ENCODE measurements around the gene ATP8B2.

The ATP8B2 gene

DNA sequence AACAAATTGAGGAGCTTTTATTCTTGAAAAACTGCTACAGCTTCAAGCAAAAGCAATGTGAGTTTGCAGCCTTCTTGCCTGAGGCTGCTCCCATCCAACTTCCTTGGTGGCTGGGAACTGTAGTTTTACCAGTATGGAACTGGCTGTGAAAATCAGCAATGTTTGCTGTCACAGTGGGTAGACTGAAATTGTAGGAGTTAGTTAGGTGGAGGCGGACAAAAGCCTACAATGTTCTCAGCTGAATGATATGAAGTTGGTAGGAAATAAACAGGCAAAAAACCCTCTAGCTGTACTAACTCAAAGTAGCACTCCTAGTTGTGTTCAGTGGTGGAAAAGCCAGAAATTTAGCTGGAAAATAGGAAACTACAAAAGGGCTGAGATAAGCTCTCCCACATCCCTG lies 34.4 kb upstream of the ATP8B2 start:
- H3K27ac ChIP-seq (replicated peaks), result no peak overlapping the region

GRCh38 chr1:154295408-154296235 lies 29.7 kb upstream of the ATP8B2 start:
- no peaks in the 10 kb centered on the region for H3K27me3 ChIP-seq (ENCODE audit: insufficient read depth, poor library complexity, severe bottlenecking)
- TF ChIP-seq, protein P1, sequence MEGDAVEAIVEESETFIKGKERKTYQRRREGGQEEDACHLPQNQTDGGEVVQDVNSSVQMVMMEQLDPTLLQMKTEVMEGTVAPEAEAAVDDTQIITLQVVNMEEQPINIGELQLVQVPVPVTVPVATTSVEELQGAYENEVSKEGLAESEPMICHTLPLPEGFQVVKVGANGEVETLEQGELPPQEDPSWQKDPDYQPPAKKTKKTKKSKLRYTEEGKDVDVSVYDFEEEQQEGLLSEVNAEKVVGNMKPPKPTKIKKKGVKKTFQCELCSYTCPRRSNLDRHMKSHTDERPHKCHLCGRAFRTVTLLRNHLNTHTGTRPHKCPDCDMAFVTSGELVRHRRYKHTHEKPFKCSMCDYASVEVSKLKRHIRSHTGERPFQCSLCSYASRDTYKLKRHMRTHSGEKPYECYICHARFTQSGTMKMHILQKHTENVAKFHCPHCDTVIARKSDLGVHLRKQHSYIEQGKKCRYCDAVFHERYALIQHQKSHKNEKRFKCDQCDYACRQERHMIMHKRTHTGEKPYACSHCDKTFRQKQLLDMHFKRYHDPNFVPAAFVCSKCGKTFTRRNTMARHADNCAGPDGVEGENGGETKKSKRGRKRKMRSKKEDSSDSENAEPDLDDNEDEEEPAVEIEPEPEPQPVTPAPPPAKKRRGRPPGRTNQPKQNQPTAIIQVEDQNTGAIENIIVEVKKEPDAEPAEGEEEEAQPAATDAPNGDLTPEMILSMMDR (IDR thresholded peaks at IDR 0.05; ENCODE audit: insufficient read depth, low read length), result no peak
- TF ChIP-seq, protein P2, sequence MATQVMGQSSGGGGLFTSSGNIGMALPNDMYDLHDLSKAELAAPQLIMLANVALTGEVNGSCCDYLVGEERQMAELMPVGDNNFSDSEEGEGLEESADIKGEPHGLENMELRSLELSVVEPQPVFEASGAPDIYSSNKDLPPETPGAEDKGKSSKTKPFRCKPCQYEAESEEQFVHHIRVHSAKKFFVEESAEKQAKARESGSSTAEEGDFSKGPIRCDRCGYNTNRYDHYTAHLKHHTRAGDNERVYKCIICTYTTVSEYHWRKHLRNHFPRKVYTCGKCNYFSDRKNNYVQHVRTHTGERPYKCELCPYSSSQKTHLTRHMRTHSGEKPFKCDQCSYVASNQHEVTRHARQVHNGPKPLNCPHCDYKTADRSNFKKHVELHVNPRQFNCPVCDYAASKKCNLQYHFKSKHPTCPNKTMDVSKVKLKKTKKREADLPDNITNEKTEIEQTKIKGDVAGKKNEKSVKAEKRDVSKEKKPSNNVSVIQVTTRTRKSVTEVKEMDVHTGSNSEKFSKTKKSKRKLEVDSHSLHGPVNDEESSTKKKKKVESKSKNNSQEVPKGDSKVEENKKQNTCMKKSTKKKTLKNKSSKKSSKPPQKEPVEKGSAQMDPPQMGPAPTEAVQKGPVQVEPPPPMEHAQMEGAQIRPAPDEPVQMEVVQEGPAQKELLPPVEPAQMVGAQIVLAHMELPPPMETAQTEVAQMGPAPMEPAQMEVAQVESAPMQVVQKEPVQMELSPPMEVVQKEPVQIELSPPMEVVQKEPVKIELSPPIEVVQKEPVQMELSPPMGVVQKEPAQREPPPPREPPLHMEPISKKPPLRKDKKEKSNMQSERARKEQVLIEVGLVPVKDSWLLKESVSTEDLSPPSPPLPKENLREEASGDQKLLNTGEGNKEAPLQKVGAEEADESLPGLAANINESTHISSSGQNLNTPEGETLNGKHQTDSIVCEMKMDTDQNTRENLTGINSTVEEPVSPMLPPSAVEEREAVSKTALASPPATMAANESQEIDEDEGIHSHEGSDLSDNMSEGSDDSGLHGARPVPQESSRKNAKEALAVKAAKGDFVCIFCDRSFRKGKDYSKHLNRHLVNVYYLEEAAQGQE (IDR thresholded peaks at IDR 0.05; ENCODE audit: insufficient replicate concordance, low read depth), result no peak
- no peak overlapping the region for H3K4me3 ChIP-seq (replicated peaks; ENCODE audit: insufficient read depth, low read length)
- no peak for DNase-seq (ENCODE audit: low read depth in 1 of 2, low spot score in 1 of 2)
- H3K27ac ChIP-seq (replicated peaks), result no peak overlapping the region

More for the DNA sequence above, 34.4 kb upstream of the ATP8B2 start:
- Histone ChIP-seq H3K27me3 (ENCODE audit: insufficient read depth, poor library complexity, severe bottlenecking) (no peaks in the 10 kb centered on the region), H3K4me3 (replicated peaks; ENCODE audit: insufficient read depth, low read length) (no peak overlapping the region)
- DNase-seq (ENCODE audit: low read depth in 1 of 2, low spot score in 1 of 2), result no peak
- TF ChIP-seq GABPA (IDR thresholded peaks at IDR 0.05; ENCODE audit: low read depth), result no peak
- TF ChIP-seq, protein P2 (IDR thresholded peaks at IDR 0.05; ENCODE audit: insufficient replicate concordance, low read depth), result no peak
- TF ChIP-seq, protein P1 (IDR thresholded peaks at IDR 0.05; ENCODE audit: insufficient read depth, low read length), result no peak
- TF ChIP-seq POLR2AphosphoS5 (IDR thresholded peaks at IDR 0.05; ENCODE audit: low read depth), result no peak
- no peak for TF ChIP-seq SPI1 (IDR thresholded peaks at IDR 0.05; ENCODE audit: borderline replicate concordance, low read depth)

GRCh38 chr1:154301582-154301981 lies 23.7 kb upstream of the ATP8B2 start:
- TF ChIP-seq, protein P1 (IDR thresholded peaks at IDR 0.05; ENCODE audit: insufficient read depth, low read length), result no peak
- TF ChIP-seq POLR2AphosphoS5 (IDR thresholded peaks at IDR 0.05; ENCODE audit: low read depth) (no peak), GABPA (IDR thresholded peaks at IDR 0.05; ENCODE audit: low read depth) (no peak), SPI1 (IDR thresholded peaks at IDR 0.05; ENCODE audit: borderline replicate concordance, low read depth) (no peak)
- TF ChIP-seq, protein P2 (IDR thresholded peaks at IDR 0.05; ENCODE audit: insufficient replicate concordance, low read depth), result no peak
- no peak overlapping the region for H3K4me3 ChIP-seq (replicated peaks; ENCODE audit: insufficient read depth, low read length)
- no peak overlapping the region for H3K27ac ChIP-seq (replicated peaks)
- DNase-seq (ENCODE audit: low read depth in 1 of 2, low spot score in 1 of 2), result no peak
- no peaks in the 10 kb centered on the region for H3K27me3 ChIP-seq (ENCODE audit: insufficient read depth, poor library complexity, severe bottlenecking)
